Dendritic cell treated with granulocyte-macrophage colony-stimulating factor and Interleukin-4, amounts not matched to agents 40 ng/mL and 50 ng/mL, for 4 days (primary cell): ENCODE data around the gene PDCL3.

ENCODE experiments used
- H3K27ac Mint-ChIP-seq: one replicate; pipeline ENCODE4 v1.8.0; 2022; ENCODE audit warnings: mild to moderate bottlenecking, mixed read lengths
- H3K27me3 Mint-ChIP-seq: one replicate; pipeline ENCODE4 v1.8.0; 2022; ENCODE audit warnings: mild to moderate bottlenecking, mixed read lengths
- H3K36me3 Mint-ChIP-seq: one replicate; pipeline ENCODE4 v1.8.0; 2022; ENCODE audit warnings: low read depth, mixed read lengths
- H3K4me1 Mint-ChIP-seq: one replicate; pipeline ENCODE4 v1.8.0; 2022; ENCODE audit warnings: low read depth, mixed read lengths
- H3K4me3 Mint-ChIP-seq: one replicate; pipeline ENCODE4 v1.8.0; 2022; ENCODE audit warnings: mild to moderate bottlenecking, moderate library complexity, mixed read lengths
- H3K9me3 Mint-ChIP-seq: one replicate; pipeline ENCODE4 v1.8.0; 2022; ENCODE audit warnings: mixed read lengths
- intact Hi-C: fragments of 100-400 bp; cut with micrococcal nuclease; formaldehyde crosslinking; loops from one replicate; pipeline ENCODE4 v1.15.0; 2022

The PDCL3 gene

DNA sequence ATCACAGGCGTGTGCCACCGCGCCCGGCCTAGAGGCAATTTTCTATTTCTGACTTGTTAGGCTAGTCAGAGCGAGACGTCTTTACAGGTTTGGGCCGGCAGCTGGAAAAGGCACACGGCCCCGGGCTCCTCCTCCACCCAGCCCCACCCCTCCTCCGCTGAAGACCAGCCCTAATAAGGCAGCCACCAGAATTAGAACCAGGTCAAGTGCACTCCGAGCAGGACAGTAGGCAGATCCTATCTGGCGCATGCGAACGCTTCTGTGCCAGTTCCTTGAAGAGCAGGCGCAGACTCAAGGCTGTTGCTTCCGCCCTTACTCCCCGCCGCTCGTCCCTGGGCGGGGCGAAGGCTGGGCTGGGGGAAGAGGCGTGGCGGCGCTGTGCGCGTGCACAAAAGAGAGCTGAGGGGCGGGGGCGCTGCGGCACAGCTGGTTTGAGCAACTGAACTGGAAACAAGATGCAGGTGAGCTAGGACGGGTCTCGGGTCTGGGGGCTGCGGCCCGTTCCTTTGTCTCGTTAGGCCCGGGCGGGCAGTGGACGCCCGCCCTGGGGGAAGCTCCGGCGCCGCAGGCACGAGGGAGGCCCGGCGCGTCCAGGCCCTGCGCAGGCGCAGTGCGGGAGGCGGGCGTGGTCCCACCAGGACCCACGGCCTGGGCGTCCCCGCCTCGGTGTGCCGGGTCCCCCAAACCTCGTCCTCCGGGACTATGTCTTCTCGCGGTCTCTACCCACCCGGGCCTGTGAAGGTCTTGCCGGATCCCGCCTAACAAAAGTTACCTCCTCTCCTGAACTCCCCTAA is at the start of gene PDCL3:
TSS of gene PDCL3 (plus strand) at position 381 of the 794 bp plus-strand sequence. CDS start at position 456, 75 bp downstream.
- H3K27me3 Mint-ChIP-seq = no peaks in the 10 kb centered on the region
- H3K27ac Mint-ChIP-seq = peak within 1 kb of the TSS; percentile 96
- peaks cover 41% of the 10 kb centered on the region for H3K4me1 Mint-ChIP-seq
- H3K4me3 Mint-ChIP-seq = peak within 1 kb of the TSS; percentile 86
- H3K36me3 Mint-ChIP-seq = peaks cover 39% of the 10 kb centered on the region
- intact Hi-C loops = loop anchor here (2.0 to 10.0 kb wide), 3 partner anchors 138 to 689 kb away; partner anchors contain the start of genes CNOT11 and RPL31
- no peaks in the 10 kb centered on the region for H3K9me3 Mint-ChIP-seq

DNA sequence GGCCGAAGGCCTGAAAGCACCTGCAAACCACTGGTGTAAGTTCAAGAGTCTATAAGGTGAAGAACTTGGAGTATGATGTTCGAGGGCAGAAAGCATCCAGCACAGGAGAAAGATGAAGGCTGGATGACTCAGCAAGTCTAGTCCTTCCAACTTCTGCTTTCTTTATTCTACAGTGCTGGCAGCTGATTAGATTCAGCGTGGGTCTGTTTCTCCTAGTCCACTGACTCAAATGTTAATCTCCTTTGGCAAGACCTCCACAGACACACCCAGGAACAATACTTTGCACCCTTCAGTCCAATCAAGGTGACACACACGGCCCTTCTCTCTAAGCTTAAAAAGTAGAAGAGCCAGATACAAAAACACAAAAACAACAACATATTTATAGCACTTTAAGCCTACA is 49.1 kb upstream of the PDCL3 start:
- intact Hi-C loops = no loop called here
- Mint-ChIP-seq H3K9me3 (no peaks in the 10 kb centered on the region), H3K36me3 (no peaks in the 10 kb centered on the region), H3K27ac (peak overlapping the region; percentile 51), H3K27me3 (no peaks in the 10 kb centered on the region), H3K4me1 (peaks cover 10% of the 10 kb centered on the region), H3K4me3 (no peak overlapping the region)

- Mint-ChIP-seq H3K4me1 (peaks cover 10% of the 10 kb centered on the region), H3K36me3 (no peaks in the 10 kb centered on the region), H3K9me3 (no peaks in the 10 kb centered on the region), H3K4me3 (no peak overlapping the region), H3K27ac (no peak overlapping the region), H3K27me3 (peaks cover 4% of the 10 kb centered on the region)
- intact Hi-C loops = no loop called here
These were observed 45.2 kb upstream of the PDCL3 start for GRCh38 chr2:100517556-100517955.

GRCh38 chr2:100518801-100519200 is 44.0 kb upstream of the PDCL3 start:
- Mint-ChIP-seq H3K4me3 (no peak overlapping the region), H3K4me1 (peaks cover 2% of the 10 kb centered on the region), H3K9me3 (no peaks in the 10 kb centered on the region), H3K27ac (no peak overlapping the region), H3K36me3 (no peaks in the 10 kb centered on the region), H3K27me3 (peaks cover 4% of the 10 kb centered on the region)
- intact Hi-C loops = no loop called here

DNA sequence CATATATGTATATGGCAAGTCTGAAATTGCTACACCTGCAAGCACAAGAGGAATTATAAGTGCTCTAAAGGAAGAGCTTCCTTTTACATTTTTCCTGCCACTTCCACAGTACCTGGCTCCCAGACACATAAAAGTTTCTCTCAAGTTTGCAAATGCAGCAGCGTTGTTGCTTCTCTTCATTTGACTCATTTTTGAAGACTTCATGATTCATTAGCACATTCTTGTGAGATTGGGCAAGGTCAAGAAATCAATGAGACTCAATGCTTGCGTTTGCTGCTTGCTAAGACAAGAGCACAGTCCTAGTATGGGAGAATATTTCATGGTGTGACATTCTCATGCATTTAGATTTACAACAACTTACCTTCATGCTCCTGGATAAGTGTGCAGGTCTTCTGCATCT is 42.6 kb upstream of the PDCL3 start:
- intact Hi-C loops = no loop called here
- no peak overlapping the region for H3K27ac Mint-ChIP-seq
- H3K4me3 Mint-ChIP-seq = no peak overlapping the region
- H3K4me1 Mint-ChIP-seq = no peaks in the 10 kb centered on the region
- no peaks in the 10 kb centered on the region for H3K36me3 Mint-ChIP-seq
- peaks cover 4% of the 10 kb centered on the region for H3K27me3 Mint-ChIP-seq
- no peaks in the 10 kb centered on the region for H3K9me3 Mint-ChIP-seq

- H3K27ac Mint-ChIP-seq = no peak overlapping the region
- peaks cover 6% of the 10 kb centered on the region for H3K27me3 Mint-ChIP-seq
- no peak overlapping the region for H3K4me3 Mint-ChIP-seq
- no peaks in the 10 kb centered on the region for H3K9me3 Mint-ChIP-seq
- H3K4me1 Mint-ChIP-seq = no peaks in the 10 kb centered on the region
- no peaks in the 10 kb centered on the region for H3K36me3 Mint-ChIP-seq
- intact Hi-C loops = no loop called here
These were observed 40.4 kb upstream of the PDCL3 start for GRCh38 chr2:100522430-100522829.

DNA sequence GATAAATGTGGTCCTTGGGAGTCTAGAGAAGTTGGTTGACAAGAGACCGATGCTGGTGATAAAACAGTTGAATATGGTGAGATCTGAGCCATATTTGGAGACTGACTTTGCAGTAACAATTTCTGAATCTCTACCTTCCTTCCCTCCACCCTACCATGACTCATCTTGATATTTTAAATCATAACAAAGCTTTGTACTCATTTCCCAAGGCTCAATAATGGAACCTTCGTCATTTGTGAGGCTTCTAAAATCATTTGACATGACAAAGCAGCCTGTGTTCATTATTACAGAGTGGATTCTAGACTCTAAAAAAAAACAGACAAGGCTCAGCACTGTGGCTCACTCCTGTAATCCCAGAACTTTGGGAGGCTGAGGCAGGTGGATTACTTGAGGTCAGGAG is 38.5 kb upstream of the PDCL3 start:
- H3K9me3 Mint-ChIP-seq = no peaks in the 10 kb centered on the region
- H3K36me3 Mint-ChIP-seq = no peaks in the 10 kb centered on the region
- peaks cover 5% of the 10 kb centered on the region for H3K27me3 Mint-ChIP-seq
- H3K27ac Mint-ChIP-seq = no peak overlapping the region
- H3K4me1 Mint-ChIP-seq = no peaks in the 10 kb centered on the region
- no peak overlapping the region for H3K4me3 Mint-ChIP-seq
- intact Hi-C loops = no loop called here

DNA sequence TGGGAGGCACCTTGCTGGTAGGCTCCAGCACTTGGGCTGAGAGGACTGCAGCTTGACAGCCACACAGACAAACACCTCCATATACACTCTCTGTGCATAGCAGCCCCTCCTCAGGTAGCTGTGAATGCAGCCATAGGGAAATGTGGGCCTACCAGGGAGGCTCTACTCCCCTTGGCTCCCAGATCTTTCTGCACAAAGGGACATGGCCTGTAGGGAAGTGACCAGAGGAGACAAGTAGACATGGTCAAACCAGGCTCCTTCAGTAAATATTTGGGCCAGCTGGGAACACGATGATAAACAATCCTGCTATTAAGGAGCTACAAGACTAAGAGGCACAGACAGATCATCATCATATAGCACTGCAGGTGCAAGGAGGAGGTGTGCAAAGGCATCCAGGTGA is 35.9 kb upstream of the PDCL3 start:
- Mint-ChIP-seq H3K27me3 (peaks cover 7% of the 10 kb centered on the region), H3K27ac (no peak overlapping the region), H3K9me3 (no peaks in the 10 kb centered on the region), H3K36me3 (no peaks in the 10 kb centered on the region), H3K4me3 (no peak overlapping the region), H3K4me1 (no peaks in the 10 kb centered on the region)
- intact Hi-C loops = no loop called here

DNA sequence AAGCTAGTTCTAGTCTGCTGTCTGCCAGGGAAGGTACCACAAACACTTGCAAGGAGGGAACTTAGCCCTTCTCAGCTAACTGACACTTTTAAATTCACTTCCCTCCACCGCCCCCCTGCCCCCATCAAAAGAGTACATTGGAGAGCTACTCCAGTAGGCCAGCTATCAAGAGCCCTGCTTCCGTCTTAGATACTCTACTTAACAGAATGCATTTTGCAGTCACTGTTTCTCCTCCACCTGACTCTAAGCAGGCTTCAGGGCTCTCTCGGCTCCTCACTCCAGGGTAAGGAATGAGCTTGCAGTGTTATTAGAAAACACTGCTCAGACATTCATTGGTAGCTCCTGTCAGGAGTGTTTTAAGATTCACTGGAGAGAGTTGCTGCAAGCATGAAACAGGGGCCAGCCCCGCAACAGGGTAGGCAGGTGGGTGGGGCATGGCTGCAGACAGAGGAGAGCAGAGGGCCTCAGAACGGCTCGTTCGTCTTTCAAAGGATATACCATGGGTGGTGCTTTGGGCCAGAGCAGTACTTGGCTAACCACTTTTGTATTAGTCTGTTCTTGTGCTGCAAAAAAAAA is 35.3 kb upstream of the PDCL3 start:
- Mint-ChIP-seq H3K27ac (no peak overlapping the region), H3K4me1 (no peaks in the 10 kb centered on the region), H3K9me3 (no peaks in the 10 kb centered on the region), H3K4me3 (no peak overlapping the region), H3K27me3 (peaks cover 7% of the 10 kb centered on the region), H3K36me3 (no peaks in the 10 kb centered on the region)
- intact Hi-C loops = no loop called here

DNA sequence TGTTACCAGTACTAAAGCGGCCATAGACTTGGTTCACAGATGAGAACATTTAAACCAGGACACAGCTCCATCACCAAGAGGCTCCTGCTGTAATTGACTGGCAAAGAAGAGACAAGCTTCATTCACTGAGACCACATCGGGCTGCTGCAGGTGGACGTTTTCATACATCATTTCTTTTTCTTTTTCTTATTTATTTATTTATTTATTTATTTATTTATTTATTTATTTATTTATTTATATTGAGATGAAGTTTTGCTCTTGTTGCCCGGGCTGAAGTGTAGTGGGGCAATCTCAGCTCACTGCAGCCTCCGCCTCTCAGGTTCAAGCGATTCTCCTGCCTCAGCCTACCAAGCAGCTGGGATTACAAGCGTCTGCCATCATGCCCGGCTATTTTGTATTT is 33.6 kb upstream of the PDCL3 start:
- intact Hi-C loops = no loop called here
- Mint-ChIP-seq H3K36me3 (no peaks in the 10 kb centered on the region), H3K27ac (no peak overlapping the region), H3K27me3 (peaks cover 13% of the 10 kb centered on the region), H3K4me1 (no peaks in the 10 kb centered on the region), H3K4me3 (no peak overlapping the region), H3K9me3 (no peaks in the 10 kb centered on the region)

DNA sequence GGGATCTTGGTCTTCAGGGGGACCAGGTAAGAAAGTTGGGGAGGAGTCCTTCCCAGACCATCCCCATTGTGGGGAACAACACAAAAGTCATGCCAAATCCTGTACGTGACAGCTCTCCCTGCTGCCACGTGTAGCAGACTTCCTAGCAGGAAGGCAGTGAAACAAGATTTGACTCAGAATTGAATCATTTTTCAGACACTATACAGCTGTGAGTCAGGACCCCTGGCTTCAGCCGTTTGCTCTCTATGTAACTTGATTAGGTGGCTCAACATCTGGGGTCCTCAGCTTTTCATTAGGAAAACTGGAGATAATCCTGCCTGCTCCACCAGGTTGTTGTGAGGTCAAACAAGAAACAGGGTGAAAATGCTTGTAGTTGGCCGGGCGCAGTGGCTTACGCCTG is 32.9 kb upstream of the PDCL3 start:
- Mint-ChIP-seq H3K9me3 (no peaks in the 10 kb centered on the region), H3K4me3 (no peak overlapping the region), H3K4me1 (no peaks in the 10 kb centered on the region), H3K27me3 (peaks cover 15% of the 10 kb centered on the region), H3K36me3 (no peaks in the 10 kb centered on the region), H3K27ac (no peak overlapping the region)
- intact Hi-C loops = no loop called here

DNA sequence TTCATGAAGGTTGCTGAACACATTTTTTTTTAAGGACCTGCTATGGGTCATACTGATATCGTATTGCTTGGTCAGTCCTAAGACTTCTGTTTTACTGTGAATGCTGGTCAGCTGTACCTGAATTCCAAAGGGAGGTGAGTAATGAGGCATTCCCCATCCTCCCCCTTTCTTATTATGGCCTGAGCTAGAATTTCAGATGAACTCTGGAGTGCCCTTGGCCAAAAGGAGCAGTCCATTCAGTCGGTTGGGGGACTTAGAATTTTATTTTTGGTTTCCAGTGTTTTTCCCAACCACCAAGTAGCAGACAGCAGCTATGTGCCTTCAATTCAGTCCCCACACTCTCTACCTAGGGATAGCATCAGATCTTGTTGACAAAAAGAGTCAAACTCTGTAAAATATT is 26.9 kb upstream of the PDCL3 start:
- Mint-ChIP-seq H3K4me1 (no peaks in the 10 kb centered on the region), H3K36me3 (no peaks in the 10 kb centered on the region), H3K9me3 (no peaks in the 10 kb centered on the region), H3K4me3 (no peak overlapping the region), H3K27ac (no peak overlapping the region), H3K27me3 (peaks cover 8% of the 10 kb centered on the region)
- intact Hi-C loops = no loop called here

- Mint-ChIP-seq H3K27me3 (peaks cover 8% of the 10 kb centered on the region), H3K4me1 (peaks cover 4% of the 10 kb centered on the region), H3K4me3 (no peak overlapping the region), H3K36me3 (no peaks in the 10 kb centered on the region), H3K27ac (no peak overlapping the region), H3K9me3 (no peaks in the 10 kb centered on the region)
- intact Hi-C loops = no loop called here
These were observed 24.9 kb upstream of the PDCL3 start for GRCh38 chr2:100537918-100538317.

GRCh38 chr2:100539221-100539620 is 23.6 kb upstream of the PDCL3 start:
- Mint-ChIP-seq H3K9me3 (no peaks in the 10 kb centered on the region), H3K4me1 (peaks cover 12% of the 10 kb centered on the region), H3K27me3 (peaks cover 4% of the 10 kb centered on the region), H3K27ac (no peak overlapping the region), H3K36me3 (no peaks in the 10 kb centered on the region), H3K4me3 (no peak overlapping the region)
- intact Hi-C loops = no loop called here

- intact Hi-C loops = no loop called here
- Mint-ChIP-seq H3K27ac (no peak overlapping the region), H3K27me3 (peaks cover 2% of the 10 kb centered on the region), H3K9me3 (no peaks in the 10 kb centered on the region), H3K4me1 (peaks cover 15% of the 10 kb centered on the region), H3K4me3 (no peak overlapping the region), H3K36me3 (no peaks in the 10 kb centered on the region)
These were observed 21.4 kb upstream of the PDCL3 start for GRCh38 chr2:100541404-100541803.
